22Rv1 (cell line): ENCODE results near the gene LRRC43.

Experiments used
- H3K27ac ChIP-seq: fragments of 450-650 bp; 2 replicates; pipeline ENCODE4 v1.5.1; 2017
- ZFX ChIP-seq: fragments of 450-650 bp; IDR thresholded peaks from 2 replicates; pipeline ENCODE4 v1.6.1; 2017; ENCODE audit warnings: antibody characterized with exemption, borderline replicate concordance
- TF ChIP-seq, protein P1 (sequence below): fragments of 450-650 bp; IDR thresholded peaks from 2 replicates; pipeline ENCODE4 v1.5.1; 2017; ENCODE audit warnings: mild to moderate bottlenecking

Gene LRRC43

GRCh38 chr12:122145505-122146330, 37.2 kb upstream of the LRRC43 start:
- TF ChIP-seq, protein P1, sequence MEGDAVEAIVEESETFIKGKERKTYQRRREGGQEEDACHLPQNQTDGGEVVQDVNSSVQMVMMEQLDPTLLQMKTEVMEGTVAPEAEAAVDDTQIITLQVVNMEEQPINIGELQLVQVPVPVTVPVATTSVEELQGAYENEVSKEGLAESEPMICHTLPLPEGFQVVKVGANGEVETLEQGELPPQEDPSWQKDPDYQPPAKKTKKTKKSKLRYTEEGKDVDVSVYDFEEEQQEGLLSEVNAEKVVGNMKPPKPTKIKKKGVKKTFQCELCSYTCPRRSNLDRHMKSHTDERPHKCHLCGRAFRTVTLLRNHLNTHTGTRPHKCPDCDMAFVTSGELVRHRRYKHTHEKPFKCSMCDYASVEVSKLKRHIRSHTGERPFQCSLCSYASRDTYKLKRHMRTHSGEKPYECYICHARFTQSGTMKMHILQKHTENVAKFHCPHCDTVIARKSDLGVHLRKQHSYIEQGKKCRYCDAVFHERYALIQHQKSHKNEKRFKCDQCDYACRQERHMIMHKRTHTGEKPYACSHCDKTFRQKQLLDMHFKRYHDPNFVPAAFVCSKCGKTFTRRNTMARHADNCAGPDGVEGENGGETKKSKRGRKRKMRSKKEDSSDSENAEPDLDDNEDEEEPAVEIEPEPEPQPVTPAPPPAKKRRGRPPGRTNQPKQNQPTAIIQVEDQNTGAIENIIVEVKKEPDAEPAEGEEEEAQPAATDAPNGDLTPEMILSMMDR = no peak
- no peak for TF ChIP-seq ZFX
- H3K27ac ChIP-seq = no peak overlapping the region

- no peak for TF ChIP-seq ZFX
- TF ChIP-seq, protein P1 = no peak
Observed at GRCh38 chr12:122147514-122148290, 35.2 kb upstream of the LRRC43 start.

GRCh38 chr12:122148657-122149056, 34.3 kb upstream of the LRRC43 start:
- H3K27ac ChIP-seq = no peak overlapping the region

More at GRCh38 chr12:122147514-122148290, 35.2 kb upstream of the LRRC43 start:
- H3K27ac ChIP-seq = no peak overlapping the region

DNA sequence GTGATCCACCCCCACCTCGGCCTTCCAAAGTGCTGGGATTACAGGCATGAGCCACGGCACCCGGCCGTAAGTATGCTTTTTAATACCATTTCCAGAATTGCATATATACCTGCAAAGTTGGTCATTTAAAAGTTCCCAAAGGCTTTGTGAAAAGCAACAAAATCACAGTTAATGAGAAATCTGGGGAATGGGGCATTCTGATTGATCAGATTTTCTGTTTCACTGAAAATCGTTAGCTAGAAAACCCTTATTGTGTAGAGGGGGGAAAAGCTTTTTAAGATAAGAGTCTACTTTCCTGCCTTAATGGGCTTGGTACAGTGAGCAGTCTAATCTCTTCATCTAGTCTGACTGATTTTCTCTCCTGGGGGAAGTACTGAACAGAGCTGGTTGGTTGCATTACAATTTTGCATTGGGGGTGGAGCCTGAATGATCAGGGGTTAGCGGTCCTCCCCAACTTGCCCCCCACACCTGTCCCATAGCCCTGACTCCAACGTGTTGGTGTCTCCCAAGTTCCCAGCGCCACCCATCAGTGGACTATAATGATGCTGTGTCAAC, 32.7 kb upstream of the LRRC43 start:
- no peak overlapping the region for H3K27ac ChIP-seq
- TF ChIP-seq ZFX = no peak
- TF ChIP-seq, protein P1 = no peak

More at GRCh38 chr12:122148657-122149056, 34.3 kb upstream of the LRRC43 start:
- TF ChIP-seq, protein P1 = no peak

DNA sequence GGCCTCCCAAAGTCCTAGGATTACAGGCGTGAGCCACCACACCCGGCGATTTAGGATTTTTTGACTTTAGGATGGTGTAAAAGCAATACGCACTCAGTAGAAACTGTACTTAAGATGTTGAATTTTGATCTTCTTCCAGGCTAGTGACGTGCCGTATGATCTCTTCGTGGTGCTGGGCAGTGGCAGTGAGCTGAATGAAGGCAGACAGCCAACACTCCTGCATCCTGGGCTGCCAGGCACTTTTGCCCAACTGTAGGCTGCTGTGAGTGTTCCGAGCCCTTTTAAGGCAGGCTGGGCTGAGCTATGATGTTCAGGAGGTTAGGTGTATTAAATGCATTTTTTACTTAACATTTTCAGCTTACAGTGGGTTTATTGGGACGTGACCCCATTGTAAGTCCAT, 30.2 kb upstream of the LRRC43 start:
- TF ChIP-seq ZFX = no peak
- TF ChIP-seq, protein P1 = no peak
- no peak overlapping the region for H3K27ac ChIP-seq

DNA sequence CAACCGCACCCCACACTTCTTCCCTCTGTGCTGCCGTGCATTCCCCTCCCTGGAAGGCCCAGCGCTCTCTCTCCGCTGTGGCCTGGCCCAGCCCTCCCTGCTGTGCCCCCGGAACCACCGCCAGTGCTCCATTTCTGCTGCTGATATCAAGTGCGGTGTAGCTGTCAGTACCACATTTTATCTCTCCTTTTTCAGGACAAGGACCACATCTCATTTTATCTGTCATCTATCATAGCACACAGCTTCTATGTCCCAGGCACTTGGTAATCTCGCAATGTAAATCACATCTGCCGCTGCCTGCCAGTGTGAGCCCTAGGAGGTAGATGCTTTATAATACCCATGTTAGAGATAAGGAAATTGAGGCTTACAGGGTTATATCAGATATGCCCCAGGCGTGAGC, 27.2 kb upstream of the LRRC43 start:
- TF ChIP-seq, protein P1 = no peak
- no peak for TF ChIP-seq ZFX
- H3K27ac ChIP-seq = no peak overlapping the region
